ENCODE results near the gene AKR7A3. TPM values are rescaled to one million over a fixed set of nuclear protein-coding genes. Genes with fewer than 3 reads are reported as not detected.
A peak's percentile ranks its signal among the peaks of the same experiment; 100 is the strongest.

Gene AKR7A3
- total RNA-seq, 1 experiment from 2014 or later: 1.5 TPM

DNA sequence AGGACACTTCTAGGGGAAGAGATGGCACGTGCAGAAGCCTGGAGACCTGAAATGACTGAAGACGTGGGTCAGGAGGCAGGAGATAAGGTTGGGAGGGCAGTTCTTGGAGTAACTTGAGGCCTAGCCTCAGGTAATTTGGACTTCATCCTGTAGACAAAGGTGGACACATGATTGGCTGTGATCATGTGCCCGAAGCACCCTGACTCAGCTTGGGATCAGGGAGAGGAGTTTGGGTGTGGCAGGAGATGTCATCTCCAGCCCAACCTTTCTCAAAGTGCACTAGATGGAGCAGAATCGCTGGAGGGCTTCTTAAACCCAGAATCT lies 25.0 kb upstream of the AKR7A3 start:
- ChIA-PET POLR2A (no interaction called here), CTCF (interaction anchor here (1.5 kb wide), 2 partner anchors 13 to 44 kb away, joined by 3 read pairs; no protein-coding TSS in a partner anchor)
- Mint-ChIP-seq H3K36me3 (peaks cover 10% of the 10 kb centered on the region), H3K27ac (no peak overlapping the region), H3K4me1 (peaks cover 15% of the 10 kb centered on the region), H3K9me3 (no peaks in the 10 kb centered on the region), H3K4me3 (peak overlapping the region; percentile 75), H3K27me3 (ENCODE audit: low read depth) (peaks cover 6% of the 10 kb centered on the region)
- ATAC-seq (no peak), DNase-seq (ENCODE audit: low spot score) (no peak)
- TF ChIP-seq CBFB (CRISPR knock-in tag; IDR thresholded peaks at IDR 0.05; ENCODE audit: low read depth): no peak
- TF ChIP-seq, protein P1, sequence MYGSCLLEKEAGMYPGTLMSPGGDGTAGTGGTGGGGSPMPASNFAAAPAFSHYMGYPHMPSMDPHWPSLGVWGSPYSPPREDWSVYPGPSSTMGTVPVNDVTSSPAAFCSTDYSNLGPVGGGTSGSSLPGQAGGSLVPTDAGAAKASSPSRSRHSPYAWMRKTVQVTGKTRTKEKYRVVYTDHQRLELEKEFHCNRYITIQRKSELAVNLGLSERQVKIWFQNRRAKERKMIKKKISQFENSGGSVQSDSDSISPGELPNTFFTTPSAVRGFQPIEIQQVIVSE (CRISPR knock-in tag; IDR thresholded peaks at IDR 0.05; ENCODE audit: borderline replicate concordance): no peak
- no peak for TF ChIP-seq NR2C2 (CRISPR knock-in tag; IDR thresholded peaks at IDR 0.05)
- TF ChIP-seq PREB (CRISPR knock-in tag; IDR thresholded peaks at IDR 0.05; ENCODE audit: borderline replicate concordance): no peak
- TF ChIP-seq, protein P2, sequence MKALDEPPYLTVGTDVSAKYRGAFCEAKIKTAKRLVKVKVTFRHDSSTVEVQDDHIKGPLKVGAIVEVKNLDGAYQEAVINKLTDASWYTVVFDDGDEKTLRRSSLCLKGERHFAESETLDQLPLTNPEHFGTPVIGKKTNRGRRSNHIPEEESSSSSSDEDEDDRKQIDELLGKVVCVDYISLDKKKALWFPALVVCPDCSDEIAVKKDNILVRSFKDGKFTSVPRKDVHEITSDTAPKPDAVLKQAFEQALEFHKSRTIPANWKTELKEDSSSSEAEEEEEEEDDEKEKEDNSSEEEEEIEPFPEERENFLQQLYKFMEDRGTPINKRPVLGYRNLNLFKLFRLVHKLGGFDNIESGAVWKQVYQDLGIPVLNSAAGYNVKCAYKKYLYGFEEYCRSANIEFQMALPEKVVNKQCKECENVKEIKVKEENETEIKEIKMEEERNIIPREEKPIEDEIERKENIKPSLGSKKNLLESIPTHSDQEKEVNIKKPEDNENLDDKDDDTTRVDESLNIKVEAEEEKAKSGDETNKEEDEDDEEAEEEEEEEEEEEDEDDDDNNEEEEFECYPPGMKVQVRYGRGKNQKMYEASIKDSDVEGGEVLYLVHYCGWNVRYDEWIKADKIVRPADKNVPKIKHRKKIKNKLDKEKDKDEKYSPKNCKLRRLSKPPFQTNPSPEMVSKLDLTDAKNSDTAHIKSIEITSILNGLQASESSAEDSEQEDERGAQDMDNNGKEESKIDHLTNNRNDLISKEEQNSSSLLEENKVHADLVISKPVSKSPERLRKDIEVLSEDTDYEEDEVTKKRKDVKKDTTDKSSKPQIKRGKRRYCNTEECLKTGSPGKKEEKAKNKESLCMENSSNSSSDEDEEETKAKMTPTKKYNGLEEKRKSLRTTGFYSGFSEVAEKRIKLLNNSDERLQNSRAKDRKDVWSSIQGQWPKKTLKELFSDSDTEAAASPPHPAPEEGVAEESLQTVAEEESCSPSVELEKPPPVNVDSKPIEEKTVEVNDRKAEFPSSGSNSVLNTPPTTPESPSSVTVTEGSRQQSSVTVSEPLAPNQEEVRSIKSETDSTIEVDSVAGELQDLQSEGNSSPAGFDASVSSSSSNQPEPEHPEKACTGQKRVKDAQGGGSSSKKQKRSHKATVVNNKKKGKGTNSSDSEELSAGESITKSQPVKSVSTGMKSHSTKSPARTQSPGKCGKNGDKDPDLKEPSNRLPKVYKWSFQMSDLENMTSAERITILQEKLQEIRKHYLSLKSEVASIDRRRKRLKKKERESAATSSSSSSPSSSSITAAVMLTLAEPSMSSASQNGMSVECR (CRISPR knock-in tag; IDR thresholded peaks at IDR 0.05; ENCODE audit: borderline replicate concordance): no peak
- no peak for TF ChIP-seq EMX1 (CRISPR knock-in tag; IDR thresholded peaks at IDR 0.05)
- TF ChIP-seq, protein P3, sequence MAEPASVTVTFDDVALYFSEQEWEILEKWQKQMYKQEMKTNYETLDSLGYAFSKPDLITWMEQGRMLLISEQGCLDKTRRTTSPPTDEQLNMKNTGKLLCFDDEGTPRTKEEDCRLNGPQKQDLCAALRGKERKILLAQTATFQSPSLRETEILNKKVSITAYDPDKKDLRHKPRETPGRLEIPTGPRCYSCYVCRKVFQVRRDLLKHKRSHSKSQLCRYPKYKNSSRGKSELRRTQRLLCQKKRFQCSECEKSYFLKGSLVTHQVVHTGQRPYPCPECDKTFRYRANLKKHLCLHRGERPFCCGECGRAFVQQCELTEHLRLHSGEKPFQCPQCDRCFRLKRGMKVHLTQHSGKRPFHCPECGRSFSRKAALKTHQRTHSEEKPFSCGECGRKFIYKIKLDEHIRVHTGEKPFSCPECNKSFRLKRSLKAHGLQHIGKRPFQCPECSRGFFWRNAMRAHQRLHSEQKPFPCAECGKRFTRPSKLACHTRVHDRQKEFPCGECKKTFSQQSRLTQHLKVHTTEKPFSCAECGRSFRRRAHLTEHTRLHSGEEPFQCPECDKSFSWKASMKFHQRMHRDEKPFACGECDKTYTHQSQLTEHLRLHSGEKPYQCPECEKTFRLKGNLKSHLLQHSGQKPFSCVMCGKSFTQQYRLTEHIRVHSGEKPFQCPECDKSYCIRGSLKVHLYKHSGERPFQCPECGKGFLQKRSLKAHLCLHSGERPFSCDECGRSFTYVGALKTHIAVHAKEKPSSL (CRISPR knock-in tag; conservative IDR thresholded peaks at IDR 0.05): no peak
- no peak for TF ChIP-seq CTCF (IDR thresholded peaks at IDR 0.05)

- Mint-ChIP-seq H3K27me3 (ENCODE audit: low read depth) (peaks cover 6% of the 10 kb centered on the region), H3K4me3 (peak overlapping the region; percentile 75), H3K9me3 (no peaks in the 10 kb centered on the region), H3K27ac (no peak overlapping the region), H3K4me1 (peaks cover 15% of the 10 kb centered on the region), H3K36me3 (peaks cover 9% of the 10 kb centered on the region; the same call in 1 of the 2 replicates)
- ChIA-PET POLR2A (interaction anchor here (1.3 kb wide), 1 partner anchor 62 kb away, joined by 4 read pairs; the partner anchor contains the start of genes EMC1 and MRTO4), CTCF (interaction anchor here (0.5 to 1.5 kb wide), 8 partner anchors 14 to 368 kb away, joined by 3 to 5 read pairs (median 4); no protein-coding TSS in a partner anchor)
- DNase-seq (ENCODE audit: low spot score) (no peak), ATAC-seq (no peak)
- TF ChIP-seq, protein P4, sequence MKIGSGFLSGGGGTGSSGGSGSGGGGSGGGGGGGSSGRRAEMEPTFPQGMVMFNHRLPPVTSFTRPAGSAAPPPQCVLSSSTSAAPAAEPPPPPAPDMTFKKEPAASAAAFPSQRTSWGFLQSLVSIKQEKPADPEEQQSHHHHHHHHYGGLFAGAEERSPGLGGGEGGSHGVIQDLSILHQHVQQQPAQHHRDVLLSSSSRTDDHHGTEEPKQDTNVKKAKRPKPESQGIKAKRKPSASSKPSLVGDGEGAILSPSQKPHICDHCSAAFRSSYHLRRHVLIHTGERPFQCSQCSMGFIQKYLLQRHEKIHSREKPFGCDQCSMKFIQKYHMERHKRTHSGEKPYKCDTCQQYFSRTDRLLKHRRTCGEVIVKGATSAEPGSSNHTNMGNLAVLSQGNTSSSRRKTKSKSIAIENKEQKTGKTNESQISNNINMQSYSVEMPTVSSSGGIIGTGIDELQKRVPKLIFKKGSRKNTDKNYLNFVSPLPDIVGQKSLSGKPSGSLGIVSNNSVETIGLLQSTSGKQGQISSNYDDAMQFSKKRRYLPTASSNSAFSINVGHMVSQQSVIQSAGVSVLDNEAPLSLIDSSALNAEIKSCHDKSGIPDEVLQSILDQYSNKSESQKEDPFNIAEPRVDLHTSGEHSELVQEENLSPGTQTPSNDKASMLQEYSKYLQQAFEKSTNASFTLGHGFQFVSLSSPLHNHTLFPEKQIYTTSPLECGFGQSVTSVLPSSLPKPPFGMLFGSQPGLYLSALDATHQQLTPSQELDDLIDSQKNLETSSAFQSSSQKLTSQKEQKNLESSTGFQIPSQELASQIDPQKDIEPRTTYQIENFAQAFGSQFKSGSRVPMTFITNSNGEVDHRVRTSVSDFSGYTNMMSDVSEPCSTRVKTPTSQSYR (CRISPR knock-in tag; IDR thresholded peaks at IDR 0.05): no peak
- TF ChIP-seq, protein P5, sequence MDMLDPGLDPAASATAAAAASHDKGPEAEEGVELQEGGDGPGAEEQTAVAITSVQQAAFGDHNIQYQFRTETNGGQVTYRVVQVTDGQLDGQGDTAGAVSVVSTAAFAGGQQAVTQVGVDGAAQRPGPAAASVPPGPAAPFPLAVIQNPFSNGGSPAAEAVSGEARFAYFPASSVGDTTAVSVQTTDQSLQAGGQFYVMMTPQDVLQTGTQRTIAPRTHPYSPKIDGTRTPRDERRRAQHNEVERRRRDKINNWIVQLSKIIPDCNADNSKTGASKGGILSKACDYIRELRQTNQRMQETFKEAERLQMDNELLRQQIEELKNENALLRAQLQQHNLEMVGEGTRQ (CRISPR knock-in tag; IDR thresholded peaks at IDR 0.05): no peak
- TF ChIP-seq RORB (CRISPR knock-in tag; IDR thresholded peaks at IDR 0.05) (no peak), NFATC4 (CRISPR knock-in tag; IDR thresholded peaks at IDR 0.05) (no peak), NR1H2 (CRISPR knock-in tag; IDR thresholded peaks at IDR 0.05) (no peak), ZNF219 (CRISPR knock-in tag; IDR thresholded peaks at IDR 0.05; ENCODE audit: borderline replicate concordance) (no peak)
- TF ChIP-seq, protein P6, sequence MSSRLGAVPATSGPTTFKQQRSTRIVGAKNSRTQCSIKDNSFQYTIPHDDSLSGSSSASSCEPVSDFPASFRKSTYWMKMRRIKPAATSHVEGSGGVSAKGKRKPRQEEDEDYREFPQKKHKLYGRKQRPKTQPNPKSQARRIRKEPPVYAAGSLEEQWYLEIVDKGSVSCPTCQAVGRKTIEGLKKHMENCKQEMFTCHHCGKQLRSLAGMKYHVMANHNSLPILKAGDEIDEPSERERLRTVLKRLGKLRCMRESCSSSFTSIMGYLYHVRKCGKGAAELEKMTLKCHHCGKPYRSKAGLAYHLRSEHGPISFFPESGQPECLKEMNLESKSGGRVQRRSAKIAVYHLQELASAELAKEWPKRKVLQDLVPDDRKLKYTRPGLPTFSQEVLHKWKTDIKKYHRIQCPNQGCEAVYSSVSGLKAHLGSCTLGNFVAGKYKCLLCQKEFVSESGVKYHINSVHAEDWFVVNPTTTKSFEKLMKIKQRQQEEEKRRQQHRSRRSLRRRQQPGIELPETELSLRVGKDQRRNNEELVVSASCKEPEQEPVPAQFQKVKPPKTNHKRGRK (CRISPR knock-in tag; IDR thresholded peaks at IDR 0.05; ENCODE audit: borderline replicate concordance): no peak
- TF ChIP-seq, protein P1 (CRISPR knock-in tag; IDR thresholded peaks at IDR 0.05; ENCODE audit: borderline replicate concordance): no peak
Observed at GRCh38 chr1:19312782-19313635, 24.4 kb upstream of the AKR7A3 start.
